Endothelial cell (in vitro differentiated cells): ENCODE measurements around the gene CRELD2. TPM values are rescaled to one million over a fixed set of nuclear protein-coding genes. Genes with fewer than 3 reads are reported as not detected.

Experiments used
- DNase-seq: peaks from one replicate; pipeline ENCODE4 v3.0.0; 2021; ENCODE audit warnings: low spot score
- H3K27ac Mint-ChIP-seq: one replicate; pipeline ENCODE4 v1.8.0; 2021; ENCODE audit warnings: mixed read lengths, inconsistent platforms; ENCODE audit not compliant: unreplicated experiment
- H3K27me3 Mint-ChIP-seq: one replicate; pipeline ENCODE4 v1.8.0; 2021; ENCODE audit warnings: mild to moderate bottlenecking, moderate library complexity, mixed read lengths, inconsistent platforms; ENCODE audit not compliant: unreplicated experiment
- H3K36me3 Mint-ChIP-seq: one replicate; pipeline ENCODE4 v1.8.0; 2021; ENCODE audit warnings: mild to moderate bottlenecking, low read depth, mixed read lengths, inconsistent platforms; ENCODE audit not compliant: unreplicated experiment
- H3K4me1 Mint-ChIP-seq: one replicate; pipeline ENCODE4 v1.8.0; 2021; ENCODE audit warnings: mild to moderate bottlenecking, mixed read lengths, inconsistent platforms; ENCODE audit not compliant: unreplicated experiment
- H3K4me3 Mint-ChIP-seq: one replicate; pipeline ENCODE4 v1.8.0; 2021; ENCODE audit warnings: mild to moderate bottlenecking, mixed read lengths, inconsistent platforms; ENCODE audit not compliant: unreplicated experiment
- H3K9me3 Mint-ChIP-seq: one replicate; pipeline ENCODE4 v1.8.0; 2021; ENCODE audit warnings: mixed read lengths, inconsistent platforms; ENCODE audit not compliant: unreplicated experiment
- CTCF ChIP-seq: fragments of 200-600 bp; sonication (generic); IDR thresholded peaks from one replicate; pipeline ENCODE4 v1.5.0; 2021; ENCODE audit warnings: antibody characterized with exemption; ENCODE audit not compliant: unreplicated experiment
- total RNA-seq: library from RNA; stranded (reverse); fragmentation: NEBNext Ultra II Directional; extraction: Animal tissue kit (Norgen Biotek cat#: 25700); gene quantifications from one replicate; pipeline ENCODE4 v1.2.1, GENCODE V29; 2021; ENCODE audit not compliant: unreplicated experiment

The CRELD2 gene
- total RNA-seq, 1 donor from 2014 or later, result 207 TPM

GRCh38 chr22:49953027-49953679, 34.7 kb downstream of the CRELD2 start:
- Mint-ChIP-seq H3K4me1 (peaks cover 3% of the 10 kb centered on the region), H3K9me3 (no peaks in the 10 kb centered on the region), H3K27me3 (peaks cover 6% of the 10 kb centered on the region), H3K27ac (no peak overlapping the region), H3K4me3 (no peak overlapping the region), H3K36me3 (no peaks in the 10 kb centered on the region)
- DNase-seq, result no peak
- no peak for TF ChIP-seq CTCF

- DNase-seq, result no peak
- no peak overlapping the region for H3K27ac Mint-ChIP-seq
- H3K9me3 Mint-ChIP-seq, result no peaks in the 10 kb centered on the region
- H3K27me3 Mint-ChIP-seq, result peaks cover 6% of the 10 kb centered on the region
- TF ChIP-seq CTCF, result no peak
- no peaks in the 10 kb centered on the region for H3K36me3 Mint-ChIP-seq
- peaks cover 9% of the 10 kb centered on the region for H3K4me1 Mint-ChIP-seq
- H3K4me3 Mint-ChIP-seq, result no peak overlapping the region
Measured at GRCh38 chr22:49953680-49954344, 35.4 kb downstream of the CRELD2 start.

GRCh38 chr22:49954354-49954753, 35.9 kb downstream of the CRELD2 start:
- Mint-ChIP-seq H3K27me3 (peaks cover 8% of the 10 kb centered on the region), H3K4me3 (no peak overlapping the region), H3K9me3 (no peaks in the 10 kb centered on the region), H3K36me3 (no peaks in the 10 kb centered on the region), H3K27ac (no peak overlapping the region), H3K4me1 (peaks cover 14% of the 10 kb centered on the region)
- DNase-seq, result no peak
- TF ChIP-seq CTCF, result no peak

GRCh38 chr22:49954991-49955580, 36.7 kb downstream of the CRELD2 start:
- peaks cover 8% of the 10 kb centered on the region for H3K27me3 Mint-ChIP-seq
- DNase-seq, result no peak
- no peaks in the 10 kb centered on the region for H3K9me3 Mint-ChIP-seq
- H3K27ac Mint-ChIP-seq, result no peak overlapping the region
- peaks cover 17% of the 10 kb centered on the region for H3K4me1 Mint-ChIP-seq
- H3K4me3 Mint-ChIP-seq, result no peak overlapping the region
- TF ChIP-seq CTCF, result no peak
- no peaks in the 10 kb centered on the region for H3K36me3 Mint-ChIP-seq
